B cell (primary cell): ENCODE results near the gene CDK11A. TPM values are rescaled to one million over a fixed set of nuclear protein-coding genes. Genes with fewer than 3 reads are reported as not detected.

Experiments used
- ATAC-seq: fragments of 200-7000 bp; cut with Tn5 transposase; one replicate; pipeline ENCODE4 v1.10.0; 2021; ENCODE audit warnings: low read depth, mild to moderate bottlenecking, moderate number of reproducible peaks, moderate library complexity
- CTCF ChIA-PET: fragments of 350-600 bp; sonication (Branson Sonifier 250); formaldehyde crosslinking; loops from one replicate; lab custom pipeline; 2021; ENCODE audit warnings: antibody characterized with exemption, inconsistent platforms; lab: Charles Lee
- POLR2A ChIA-PET: fragments of 350-600 bp; sonication (Branson Sonifier 250); formaldehyde crosslinking; loops from one replicate; lab custom pipeline; 2021; ENCODE audit warnings: antibody characterized with exemption; lab: Charles Lee
- DNase-seq: peaks from one replicate; pipeline ENCODE4 v3.0.0; 2013
- H2AFZ ChIP-seq: 2 replicates; pipeline ENCODE4 v1.6.1; 2012; ENCODE audit warnings: mild to moderate bottlenecking, low read depth, low read length; ENCODE audit not compliant: insufficient read depth, poor library complexity, severe bottlenecking
- H3K27ac ChIP-seq, 2 donors: 1 replicate in 1 of 2; 2 replicates in 1 of 2; pipeline ENCODE4 v1.5.1; 2012 to 2013; ENCODE audit warnings: low read length in 2 of 2, mild to moderate bottlenecking in 2 of 2, moderate library complexity in 1 of 2
- H3K27me3 ChIP-seq, 4 experiments: fragments of 200-600 bp in 1 of 4; sonication (generic) in 1 of 4; replicated peaks in 1 of 4; 1 replicate in 2 of 4; 2 replicates in 2 of 4; pipeline versions ENCODE4 v1.6.1 to v1.7.0; 2013 to 2016; ENCODE audit warnings: low read length in 3 of 4, mild to moderate bottlenecking in 2 of 4, mixed read lengths in 1 of 4, moderate library complexity in 1 of 4; ENCODE audit not compliant: insufficient read depth in 4 of 4, control insufficient read depth in 3 of 4; ENCODE audit errors: control extremely low read depth in 1 of 4
- H3K36me3 ChIP-seq, 2 experiments: replicated peaks in 1 of 2; 1 replicate in 1 of 2; 2 replicates in 1 of 2; pipeline versions ENCODE4 v1.6.1 to v1.7.1; 2013; ENCODE audit warnings: low read length in 1 of 2; ENCODE audit not compliant: insufficient read depth in 2 of 2, control insufficient read depth in 1 of 2; ENCODE audit errors: control extremely low read depth in 1 of 2, extremely low read depth in 1 of 2
- H3K4me1 ChIP-seq, 2 donors: fragments of 200-600 bp in 1 of 2; sonication (generic) in 1 of 2; 1 replicate in 1 of 2; 2 replicates in 1 of 2; pipeline versions ENCODE4 v1.5.1 to v1.6.1; 2013 to 2017; ENCODE audit warnings: low read length in 2 of 2; ENCODE audit not compliant: control insufficient read depth in 2 of 2, insufficient read depth in 2 of 2
- H3K4me2 ChIP-seq: replicated peaks from 2 replicates; pipeline ENCODE3; 2012; ENCODE audit warnings: mild to moderate bottlenecking, low read depth, low read length; ENCODE audit not compliant: poor library complexity, severe bottlenecking
- H3K4me3 ChIP-seq, 5 experiments: fragments of 200-600 bp in 1 of 5; sonication (generic) in 1 of 5; 1 replicate in 3 of 5; 2 replicates in 2 of 5; pipeline versions ENCODE4 v1.5.1 to v1.7.0; 2011 to 2016; ENCODE audit warnings: low read length in 4 of 5, mild to moderate bottlenecking in 4 of 5, low read depth in 2 of 5, control low read depth in 1 of 5, moderate library complexity in 1 of 5; ENCODE audit not compliant: insufficient read depth in 1 of 5; ENCODE audit errors: control extremely low read depth in 1 of 5, extremely low read depth in 1 of 5
- H3K79me2 ChIP-seq: fragments of 200-600 bp; sonication (generic); one replicate; pipeline ENCODE4 v1.6.0; 2016; ENCODE audit warnings: low read length; ENCODE audit not compliant: control insufficient read depth, insufficient read depth
- H3K9ac ChIP-seq: fragments of 200-600 bp; sonication (generic); 2 replicates; pipeline ENCODE4 v1.6.1; 2017; ENCODE audit warnings: mild to moderate bottlenecking, low read length, moderate library complexity
- H3K9me3 ChIP-seq, 3 donors: one replicate each; pipeline versions ENCODE4 v1.6.1 to v1.7.1; 2013; ENCODE audit warnings: low read length in 2 of 3; ENCODE audit not compliant: control insufficient read depth in 2 of 3, insufficient read depth in 1 of 3; ENCODE audit errors: control extremely low read depth in 1 of 3
- H4K20me1 ChIP-seq: 2 replicates; pipeline ENCODE4 v1.6.0; 2012; ENCODE audit warnings: mild to moderate bottlenecking, low read length; ENCODE audit not compliant: insufficient read depth, control insufficient read depth, poor library complexity, severe bottlenecking
- H3K27ac Mint-ChIP-seq: one replicate; pipeline ENCODE4 v1.8.0; 2021; ENCODE audit warnings: mixed read lengths
- H3K27me3 Mint-ChIP-seq: one replicate; pipeline ENCODE4 v1.8.0; 2021; ENCODE audit warnings: mixed read lengths
- H3K4me1 Mint-ChIP-seq: one replicate; pipeline ENCODE4 v1.8.0; 2021; ENCODE audit warnings: mixed read lengths
- H3K4me3 Mint-ChIP-seq: one replicate; pipeline ENCODE4 v1.8.0; 2021; ENCODE audit warnings: mixed read lengths
- H3K9me3 Mint-ChIP-seq: one replicate; pipeline ENCODE4 v1.8.0; 2022; ENCODE audit warnings: mixed read lengths; ENCODE audit not compliant: insufficient read depth
- EZH2 ChIP-seq: IDR thresholded peaks from 2 replicates; pipeline ENCODE4 v1.6.1; 2012; ENCODE audit warnings: borderline replicate concordance, low read depth, mild to moderate bottlenecking, moderate library complexity, low read length; ENCODE audit not compliant: insufficient read depth, poor library complexity, severe bottlenecking
- WGBS: methylation state at CpG from one replicate; pipeline ENCODE4 v1.1.5; 2013; ENCODE audit warnings: missing lambda C conversion rate; ENCODE audit not compliant: insufficient coverage; 5-methylcytosine and 5-hydroxymethylcytosine counted together
- intact Hi-C: fragments of 100-400 bp; cut with micrococcal nuclease; formaldehyde crosslinking; loops from one replicate; pipeline ENCODE4 v1.10.0; 2022
- polyA plus RNA-seq: library from polyadenylated mRNA; depleted of rRNA; stranded (reverse); fragments of >200 nt; gene quantifications from 2 replicates; pipeline ENCODE4 v1.2.3, GENCODE V29; 2012
- total RNA-seq, 2 donors: library from RNA; stranded (reverse); fragments of 120-200 nt in 1 of 2; gene quantifications; 1 replicate in 1 of 2; 2 replicates in 1 of 2; pipeline versions ENCODE4 v1.2.3 to v1.2.4, GENCODE V29; 2013 to 2022
- TF ChIP-seq, protein P1 (sequence below): fragments of 200-600 bp; IDR thresholded peaks from one replicate; pipeline ENCODE4 v1.8.0; 2022; ENCODE audit warnings: antibody characterized with exemption, mild to moderate bottlenecking

CDK11A gene
- total and polyA plus RNA-seq, 2 donors (not counting 1 experiment from before 2014, with no cell fraction given) = 82.1 to 138 TPM

- DNase-seq (no peak), ATAC-seq (no peak)
- H3K27me3 Mint-ChIP-seq = no peaks in the 10 kb centered on the region
- H3K9me3 ChIP-seq = no peaks in the 10 kb centered on the region
- no peaks in the 10 kb centered on the region for H3K9me3 Mint-ChIP-seq
- no peak overlapping the region for H3K4me3 ChIP-seq
- no peak overlapping the region for H3K27ac ChIP-seq
- H3K4me3 Mint-ChIP-seq = no peak overlapping the region
- H3K27ac Mint-ChIP-seq = no peak overlapping the region
- H3K9ac ChIP-seq = no peak overlapping the region
- POLR2A ChIA-PET = no interaction called here
- TF ChIP-seq EZH2 = no peak
- TF ChIP-seq, protein P1, sequence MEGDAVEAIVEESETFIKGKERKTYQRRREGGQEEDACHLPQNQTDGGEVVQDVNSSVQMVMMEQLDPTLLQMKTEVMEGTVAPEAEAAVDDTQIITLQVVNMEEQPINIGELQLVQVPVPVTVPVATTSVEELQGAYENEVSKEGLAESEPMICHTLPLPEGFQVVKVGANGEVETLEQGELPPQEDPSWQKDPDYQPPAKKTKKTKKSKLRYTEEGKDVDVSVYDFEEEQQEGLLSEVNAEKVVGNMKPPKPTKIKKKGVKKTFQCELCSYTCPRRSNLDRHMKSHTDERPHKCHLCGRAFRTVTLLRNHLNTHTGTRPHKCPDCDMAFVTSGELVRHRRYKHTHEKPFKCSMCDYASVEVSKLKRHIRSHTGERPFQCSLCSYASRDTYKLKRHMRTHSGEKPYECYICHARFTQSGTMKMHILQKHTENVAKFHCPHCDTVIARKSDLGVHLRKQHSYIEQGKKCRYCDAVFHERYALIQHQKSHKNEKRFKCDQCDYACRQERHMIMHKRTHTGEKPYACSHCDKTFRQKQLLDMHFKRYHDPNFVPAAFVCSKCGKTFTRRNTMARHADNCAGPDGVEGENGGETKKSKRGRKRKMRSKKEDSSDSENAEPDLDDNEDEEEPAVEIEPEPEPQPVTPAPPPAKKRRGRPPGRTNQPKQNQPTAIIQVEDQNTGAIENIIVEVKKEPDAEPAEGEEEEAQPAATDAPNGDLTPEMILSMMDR = no peak
- CTCF ChIA-PET = interaction anchor here (0.8 to 1.9 kb wide), 2 partner anchors 12 to 151 kb away, joined by 3 to 6 read pairs; no protein-coding TSS in a partner anchor
- H3K36me3 ChIP-seq = peaks cover 0 to 62% of the 10 kb centered on the region in 2 experiments
- 97% methylated on average over 48 of the region's 49 CpGs for WGBS
- intact Hi-C loops = no loop called here
- no peaks in the 10 kb centered on the region for H3K4me1 ChIP-seq
- H2AFZ ChIP-seq = no peak overlapping the region
- H3K4me2 ChIP-seq = no peak overlapping the region
- peaks cover 40% of the 10 kb centered on the region for H4K20me1 ChIP-seq
- H3K27me3 ChIP-seq = no peaks in the 10 kb centered on the region
- H3K79me2 ChIP-seq = peaks cover 48% of the 10 kb centered on the region
- peaks cover 2% of the 10 kb centered on the region for H3K4me1 Mint-ChIP-seq
Observed at GRCh38 chr1:1754051-1754815, 30.1 kb upstream of the CDK11A start.

- POLR2A ChIA-PET = no interaction called here
- DNase-seq = no peak
Observed at GRCh38 chr1:1753607-1754005, 29.4 kb upstream of the CDK11A start.

More at GRCh38 chr1:1753607-1754005, 29.4 kb upstream of the CDK11A start:
- no peaks in the 10 kb centered on the region for H3K9me3 Mint-ChIP-seq
- peaks cover 42% of the 10 kb centered on the region for H3K79me2 ChIP-seq
- H2AFZ ChIP-seq = no peak overlapping the region
- peaks cover 2% of the 10 kb centered on the region for H3K4me1 Mint-ChIP-seq
- no peaks in the 10 kb centered on the region for H3K27me3 Mint-ChIP-seq
- 97% methylated on average over 16 of the region's 16 CpGs for WGBS
- TF ChIP-seq, protein P1 = no peak
- CTCF ChIA-PET = no interaction called here
- H3K4me3 Mint-ChIP-seq = no peak overlapping the region
- no peaks in the 10 kb centered on the region for H3K9me3 ChIP-seq
- no peak overlapping the region for H3K9ac ChIP-seq
- no peak overlapping the region for H3K27ac Mint-ChIP-seq
- H3K27ac ChIP-seq = no peak overlapping the region
- H3K4me3 ChIP-seq = no peak overlapping the region
- no peak for ATAC-seq
- H3K4me1 ChIP-seq = no peaks in the 10 kb centered on the region
- no peaks in the 10 kb centered on the region for H3K27me3 ChIP-seq
- intact Hi-C loops = no loop called here
- H4K20me1 ChIP-seq = peaks cover 34% of the 10 kb centered on the region
- peaks cover 0 to 56% of the 10 kb centered on the region in 2 experiments for H3K36me3 ChIP-seq
- H3K4me2 ChIP-seq = no peak overlapping the region
